ENCODE measurements around the gene CRYGB. TPM values are rescaled to one million over a fixed set of nuclear protein-coding genes. Genes with fewer than 3 reads are reported as not detected.

CRYGB gene
- not detected for polyA plus RNA-seq (2013, experiment 1 of 2)
- not detected for polyA plus RNA-seq (2013, experiment 2 of 2)

GRCh38 chr2:208146006-208146405, at the start of gene CRYGB:
Gene CRYGB, minus strand, starts transcription at chr2:208146158. Its CDS starts 38 bp downstream, at chr2:208146120.
- H3K4me1 ChIP-seq (ENCODE audit: control insufficient read depth, insufficient read depth, low read depth, low read length) = no peaks in the 10 kb centered on the region
- H3K36me3 ChIP-seq (ENCODE audit: control insufficient read depth in 1 of 2, insufficient read depth in 2 of 2, low read depth in 1 of 2, low read length in 2 of 2) = no peaks in the 10 kb centered on the region
- H2AFZ ChIP-seq (ENCODE audit: low read depth, low read length) = no peak within 1 kb of the TSS
- no peak within 1 kb of the TSS for H3K4me2 ChIP-seq (ENCODE audit: low read length, poor library complexity, severe bottlenecking)
- H3K18ac ChIP-seq (ENCODE audit: low read depth in 1 of 2, low read length in 2 of 2) = no peak within 1 kb of the TSS
- no peak within 1 kb of the TSS for H3K23ac ChIP-seq (ENCODE audit: low read length in 2 of 2)
- no peak for DNase-seq
- H3K4ac ChIP-seq (ENCODE audit: low read depth in 1 of 2, low read length in 2 of 2) = no peak within 1 kb of the TSS
- H2BK15ac ChIP-seq (ENCODE audit: low read depth, poor library complexity, severe bottlenecking) = no peak within 1 kb of the TSS
- H3K79me1 ChIP-seq (replicated peaks; ENCODE audit: low read length, poor library complexity, severe bottlenecking) = no peaks in the 10 kb centered on the region
- H3K27ac ChIP-seq (ENCODE audit: low read length, poor library complexity, severe bottlenecking) = no peak within 1 kb of the TSS
- 62% methylated on average over 6 of the region's 6 CpGs for WGBS
- H2AK5ac ChIP-seq (ENCODE audit: low read length, severe bottlenecking) = no peak within 1 kb of the TSS
- no peaks in the 10 kb centered on the region for H3K9me3 ChIP-seq (ENCODE audit: control insufficient read depth, low read length)
- no peak within 1 kb of the TSS for H3K14ac ChIP-seq (ENCODE audit: low read length in 2 of 2)
- peaks cover 3 to 4% of the 10 kb centered on the region in 2 experiments for H3K27me3 ChIP-seq (ENCODE audit: control insufficient read depth in 1 of 2, insufficient read depth in 1 of 2, low read length in 2 of 2)
- H4K8ac ChIP-seq (ENCODE audit: low read length) = no peak within 1 kb of the TSS
- H3K4me3 ChIP-seq (ENCODE audit: insufficient read depth in 1 of 2, low read depth in 1 of 2, low read length in 2 of 2) = no peak within 1 kb of the TSS
- H4K91ac ChIP-seq (ENCODE audit: low read length) = no peak within 1 kb of the TSS
- H3K9ac ChIP-seq (ENCODE audit: low read length) = no peak within 1 kb of the TSS
- H2BK12ac ChIP-seq (ENCODE audit: low read length in 2 of 2) = no peak within 1 kb of the TSS
- no peak within 1 kb of the TSS for H2BK120ac ChIP-seq (ENCODE audit: low read depth, low read length)
- H2BK5ac ChIP-seq (ENCODE audit: low read depth, low read length, poor library complexity, severe bottlenecking) = no peak within 1 kb of the TSS

GRCh38 chr2:208195531-208195930, 49.6 kb upstream of the CRYGB start:
- Histone ChIP-seq H3K14ac (ENCODE audit: low read length in 2 of 2) (no peak overlapping the region), H2BK5ac (ENCODE audit: low read depth, low read length, poor library complexity, severe bottlenecking) (no peak overlapping the region), H4K8ac (ENCODE audit: low read length) (no peak overlapping the region), H2AFZ (ENCODE audit: low read depth, low read length) (no peak overlapping the region), H3K18ac (ENCODE audit: low read depth in 1 of 2, low read length in 2 of 2) (no peak overlapping the region), H2AK5ac (ENCODE audit: low read length, severe bottlenecking) (no peak overlapping the region), H3K27me3 (ENCODE audit: control insufficient read depth in 1 of 2, insufficient read depth in 1 of 2, low read length in 2 of 2) (no peaks in the 10 kb centered on the region), H3K9me3 (ENCODE audit: control insufficient read depth, low read length) (no peaks in the 10 kb centered on the region), H3K27ac (ENCODE audit: low read length, poor library complexity, severe bottlenecking) (no peak overlapping the region), H3K23ac (ENCODE audit: low read length in 2 of 2) (no peak overlapping the region), H4K91ac (ENCODE audit: low read length) (no peak overlapping the region), H2BK12ac (ENCODE audit: low read length in 2 of 2) (no peak overlapping the region), H3K4me1 (ENCODE audit: control insufficient read depth, insufficient read depth, low read depth, low read length) (no peaks in the 10 kb centered on the region), H3K36me3 (ENCODE audit: control insufficient read depth in 1 of 2, insufficient read depth in 2 of 2, low read depth in 1 of 2, low read length in 2 of 2) (no peaks in the 10 kb centered on the region), H3K4me2 (ENCODE audit: low read length, poor library complexity, severe bottlenecking) (no peak overlapping the region), H2BK120ac (ENCODE audit: low read depth, low read length) (no peak overlapping the region), H3K79me1 (replicated peaks; ENCODE audit: low read length, poor library complexity, severe bottlenecking) (no peaks in the 10 kb centered on the region), H3K4ac (ENCODE audit: low read depth in 1 of 2, low read length in 2 of 2) (no peak overlapping the region), H3K4me3 (ENCODE audit: insufficient read depth in 1 of 2, low read depth in 1 of 2, low read length in 2 of 2) (no peak overlapping the region), H3K9ac (ENCODE audit: low read length) (no peak overlapping the region), H2BK15ac (ENCODE audit: low read depth, poor library complexity, severe bottlenecking) (no peak overlapping the region)
- WGBS = 68% methylated on average over 3 of the region's 3 CpGs
- no peak for DNase-seq

- no peaks in the 10 kb centered on the region for H3K36me3 ChIP-seq (ENCODE audit: control insufficient read depth in 1 of 2, insufficient read depth in 2 of 2, low read depth in 1 of 2, low read length in 2 of 2)
- H2BK15ac ChIP-seq (ENCODE audit: low read depth, poor library complexity, severe bottlenecking) = no peak overlapping the region
- no peak overlapping the region for H4K8ac ChIP-seq (ENCODE audit: low read length)
- H2BK12ac ChIP-seq (ENCODE audit: low read length in 2 of 2) = no peak overlapping the region
- H3K79me1 ChIP-seq (replicated peaks; ENCODE audit: low read length, poor library complexity, severe bottlenecking) = no peaks in the 10 kb centered on the region
- no peaks in the 10 kb centered on the region for H3K4me1 ChIP-seq (ENCODE audit: control insufficient read depth, insufficient read depth, low read depth, low read length)
- H3K4me3 ChIP-seq (ENCODE audit: insufficient read depth in 1 of 2, low read depth in 1 of 2, low read length in 2 of 2) = no peak overlapping the region
- H3K4me2 ChIP-seq (ENCODE audit: low read length, poor library complexity, severe bottlenecking) = no peak overlapping the region
- no peak overlapping the region for H3K14ac ChIP-seq (ENCODE audit: low read length in 2 of 2)
- no peak for DNase-seq
- no peak overlapping the region for H2AFZ ChIP-seq (ENCODE audit: low read depth, low read length)
- no peak overlapping the region for H3K27ac ChIP-seq (ENCODE audit: low read length, poor library complexity, severe bottlenecking)
- H4K91ac ChIP-seq (ENCODE audit: low read length) = no peak overlapping the region
- H2BK5ac ChIP-seq (ENCODE audit: low read depth, low read length, poor library complexity, severe bottlenecking) = no peak overlapping the region
- no peak overlapping the region for H3K9ac ChIP-seq (ENCODE audit: low read length)
- no peak overlapping the region for H3K4ac ChIP-seq (ENCODE audit: low read depth in 1 of 2, low read length in 2 of 2)
- no peaks in the 10 kb centered on the region for H3K9me3 ChIP-seq (ENCODE audit: control insufficient read depth, low read length)
- H3K23ac ChIP-seq (ENCODE audit: low read length in 2 of 2) = no peak overlapping the region
- no peak overlapping the region for H2BK120ac ChIP-seq (ENCODE audit: low read depth, low read length)
- WGBS = 72% methylated on average over 8 of the region's 8 CpGs
- no peak overlapping the region for H3K18ac ChIP-seq (ENCODE audit: low read depth in 1 of 2, low read length in 2 of 2)
- peaks cover 0 to 3% of the 10 kb centered on the region in 2 experiments for H3K27me3 ChIP-seq (ENCODE audit: control insufficient read depth in 1 of 2, insufficient read depth in 1 of 2, low read length in 2 of 2)
- H2AK5ac ChIP-seq (ENCODE audit: low read length, severe bottlenecking) = no peak overlapping the region
Observed at GRCh38 chr2:208192611-208193236, 46.8 kb upstream of the CRYGB start.

- no peak within 1 kb of the TSS for H3K27ac ChIP-seq (ENCODE audit: low read length, poor library complexity, severe bottlenecking)
- H2AK5ac ChIP-seq (ENCODE audit: low read length, severe bottlenecking) = no peak within 1 kb of the TSS
- no peak within 1 kb of the TSS for H3K23ac ChIP-seq (ENCODE audit: low read length in 2 of 2)
- no peak for DNase-seq
- peaks cover 0 to 7% of the 10 kb centered on the region in 2 experiments for H3K27me3 ChIP-seq (ENCODE audit: control insufficient read depth in 1 of 2, insufficient read depth in 1 of 2, low read length in 2 of 2)
- H2BK5ac ChIP-seq (ENCODE audit: low read depth, low read length, poor library complexity, severe bottlenecking) = no peak within 1 kb of the TSS
- no peak within 1 kb of the TSS for H3K4ac ChIP-seq (ENCODE audit: low read depth in 1 of 2, low read length in 2 of 2)
- 86% methylated on average over 9 of the region's 10 CpGs for WGBS
- H3K4me2 ChIP-seq (ENCODE audit: low read length, poor library complexity, severe bottlenecking) = no peak within 1 kb of the TSS
- H3K14ac ChIP-seq (ENCODE audit: low read length in 2 of 2) = no peak within 1 kb of the TSS
- no peak within 1 kb of the TSS for H3K9ac ChIP-seq (ENCODE audit: low read length)
- H2BK15ac ChIP-seq (ENCODE audit: low read depth, poor library complexity, severe bottlenecking) = no peak within 1 kb of the TSS
- H3K79me1 ChIP-seq (replicated peaks; ENCODE audit: low read length, poor library complexity, severe bottlenecking) = no peaks in the 10 kb centered on the region
- no peak within 1 kb of the TSS for H4K91ac ChIP-seq (ENCODE audit: low read length)
- H4K8ac ChIP-seq (ENCODE audit: low read length) = no peak within 1 kb of the TSS
- H2BK120ac ChIP-seq (ENCODE audit: low read depth, low read length) = no peak within 1 kb of the TSS
- H3K36me3 ChIP-seq (ENCODE audit: control insufficient read depth in 1 of 2, insufficient read depth in 2 of 2, low read depth in 1 of 2, low read length in 2 of 2) = no peaks in the 10 kb centered on the region
- H3K4me1 ChIP-seq (ENCODE audit: control insufficient read depth, insufficient read depth, low read depth, low read length) = no peaks in the 10 kb centered on the region
- H3K18ac ChIP-seq (ENCODE audit: low read depth in 1 of 2, low read length in 2 of 2) = no peak within 1 kb of the TSS
- no peak within 1 kb of the TSS for H2BK12ac ChIP-seq (ENCODE audit: low read length in 2 of 2)
- no peak within 1 kb of the TSS for H3K4me3 ChIP-seq (ENCODE audit: insufficient read depth in 1 of 2, low read depth in 1 of 2, low read length in 2 of 2)
- no peak within 1 kb of the TSS for H2AFZ ChIP-seq (ENCODE audit: low read depth, low read length)
- no peaks in the 10 kb centered on the region for H3K9me3 ChIP-seq (ENCODE audit: control insufficient read depth, low read length)
Observed at GRCh38 chr2:208189810-208190503, 44.0 kb upstream of the CRYGB start, which contains the start of gene C2orf80. Gene C2orf80, minus strand, starts transcription at chr2:208190030. Its CDS starts 3,044 bp downstream, at chr2:208186986.

Data from mesenchymal stem cell (in vitro differentiated cells and primary cell).